RWPE1 (cell line): ENCODE data around the gene OBP2A.

Experiments used
- CTCF ChIA-PET: fragments of 350-600 bp; sonication (Branson Sonifier 250); formaldehyde crosslinking; extraction: SDS; loops from one replicate; lab custom pipeline; 2021; lab: Yijun Ruan, JAX
- POLR2A ChIA-PET: fragments of 400-600 bp; formaldehyde crosslinking; extraction: SDS; loops from one replicate; lab custom pipeline; 2020; ENCODE audit warnings: antibody characterized with exemption; ENCODE audit not compliant: low non-redundant PET; lab: Yijun Ruan, JAX
- DNase-seq: peaks from one replicate; pipeline ENCODE4 v3.0.0; 2012; ENCODE audit warnings: low spot score
- H3K27ac ChIP-seq: fragments of 450-650 bp; 2 replicates; pipeline ENCODE4 v1.5.1; 2017
- CTCF ChIP-seq: fragments of 450-650 bp; conservative IDR thresholded peaks from 2 replicates; pipeline ENCODE4 v1.5.1; 2017; ENCODE audit warnings: low read depth, mild to moderate bottlenecking

Gene OBP2A

GRCh38 chr9:135501261-135502167, 44.4 kb upstream of the OBP2A start:
- POLR2A ChIA-PET: no interaction called here
- CTCF ChIA-PET: interaction anchor here (0.8 kb wide), 1 partner anchor 29 kb away, joined by 3 read pairs; no protein-coding TSS in a partner anchor
- no peak for TF ChIP-seq CTCF
- peak overlapping the region; percentile 76 for H3K27ac ChIP-seq
- peak; percentile 84 for DNase-seq

- DNase-seq: no peak
- POLR2A ChIA-PET: no interaction called here
- TF ChIP-seq CTCF: no peak
- CTCF ChIA-PET: interaction anchor here (0.8 kb wide), 1 partner anchor 29 kb away, joined by 3 read pairs; no protein-coding TSS in a partner anchor
- peak overlapping the region; percentile 76; the same call in 1 of the 2 replicates for H3K27ac ChIP-seq
These were observed 43.6 kb upstream of the OBP2A start for GRCh38 chr9:135502168-135502872.

- POLR2A ChIA-PET: no interaction called here
These were observed 43.0 kb upstream of the OBP2A start for GRCh38 chr9:135502873-135503321.

GRCh38 chr9:135503371-135504261, 42.3 kb upstream of the OBP2A start:
- ChIA-PET CTCF (interaction anchor here (0.6 to 1.7 kb wide), 12 partner anchors 8 to 842 kb away, joined by 3 to 13 read pairs (median 4); partner anchors contain the start of gene PPP1R26), POLR2A (no interaction called here)

More at GRCh38 chr9:135502873-135503321, 43.0 kb upstream of the OBP2A start:
- CTCF ChIA-PET: interaction anchor here (0.8 kb wide), 1 partner anchor 28 kb away, joined by 3 read pairs; no protein-coding TSS in a partner anchor
- peak overlapping the region; percentile 76; the same call in 1 of the 2 replicates for H3K27ac ChIP-seq
- TF ChIP-seq CTCF: no peak
- DNase-seq: no peak

More at GRCh38 chr9:135503371-135504261, 42.3 kb upstream of the OBP2A start:
- 0 out of 2 replicates have a peak overlapping the region, but pooled peaks have one; percentile 1 for H3K27ac ChIP-seq
- no peak for TF ChIP-seq CTCF
- no peak for DNase-seq
